SK-N-SH treated with all-trans-retinoic acid at 6 μM for 48 hours (cell line): ENCODE results near the gene CPSF4L.

Experiments
- ATAC-seq: fragments of 200-7000 bp; cut with Tn5 transposase; 3 replicates; pipeline ENCODE4 v1.9.1; 2020; ENCODE audit warnings: mild to moderate bottlenecking, moderate library complexity
- ARNTL ChIP-seq: fragments of 450-650 bp; formaldehyde crosslinking; IDR thresholded peaks from 2 replicates; pipeline ENCODE4 v1.5.0; 2020; ENCODE audit warnings: low read depth, mild to moderate bottlenecking, moderate library complexity, borderline replicate concordance
- BACH2 ChIP-seq: fragments of 250-450 bp; sonication (Bioruptor Pico); IDR thresholded peaks from 2 replicates; pipeline ENCODE4 v1.9.0; 2021; ENCODE audit warnings: mild to moderate bottlenecking, borderline replicate concordance
- CSDC2 ChIP-seq: fragments of 250-450 bp; sonication (Bioruptor Pico); IDR thresholded peaks from 2 replicates; pipeline ENCODE4 v1.5.0; 2020; ENCODE audit warnings: mild to moderate bottlenecking, moderate library complexity
- ESRRG ChIP-seq: fragments of 250-450 bp; sonication (Bioruptor Pico); IDR thresholded peaks from 2 replicates; pipeline ENCODE4 v1.6.1; 2021; ENCODE audit warnings: mild to moderate bottlenecking
- GLIS3 ChIP-seq: fragments of 250-450 bp; sonication (Bioruptor Pico); IDR thresholded peaks from 2 replicates; pipeline ENCODE4 v1.5.0; 2020; ENCODE audit warnings: mild to moderate bottlenecking, moderate library complexity
- ISL1 ChIP-seq: fragments of 250-450 bp; sonication (Bioruptor Pico); IDR thresholded peaks from 2 replicates; pipeline ENCODE4 v2.1.2; 2022; ENCODE audit warnings: mild to moderate bottlenecking, moderate library complexity
- OSR1 ChIP-seq: fragments of 250-450 bp; sonication (Bioruptor Pico); IDR thresholded peaks from 2 replicates; pipeline ENCODE4 v1.8.0; 2022; ENCODE audit warnings: moderate library complexity, mild to moderate bottlenecking, inconsistent platforms
- PPARA ChIP-seq: fragments of 250-450 bp; sonication (Bioruptor Pico); IDR thresholded peaks from 2 replicates; pipeline ENCODE4 v1.5.0; 2020; ENCODE audit warnings: mild to moderate bottlenecking, borderline replicate concordance
- RARB ChIP-seq: fragments of 250-450 bp; sonication (Bioruptor Pico); IDR thresholded peaks from 2 replicates; pipeline ENCODE4 v1.8.0; 2021; ENCODE audit warnings: mild to moderate bottlenecking, moderate library complexity
- SNAI2 ChIP-seq: fragments of 250-450 bp; sonication (Bioruptor Pico); IDR thresholded peaks from 2 replicates; pipeline ENCODE4 v1.5.0; 2020; ENCODE audit warnings: mild to moderate bottlenecking, moderate library complexity
- TCF4 ChIP-seq: fragments of 250-450 bp; sonication (Bioruptor Pico); IDR thresholded peaks from 2 replicates; pipeline ENCODE4 v1.8.0; 2021; ENCODE audit warnings: mild to moderate bottlenecking, moderate library complexity, borderline replicate concordance
- TOX ChIP-seq: fragments of 250-450 bp; sonication (Bioruptor Pico); IDR thresholded peaks from 2 replicates; pipeline ENCODE4 v1.8.0; 2021; ENCODE audit warnings: mild to moderate bottlenecking, moderate library complexity, borderline replicate concordance
- ZC3H10 ChIP-seq: fragments of 250-450 bp; sonication (Bioruptor Pico); IDR thresholded peaks from 2 replicates; pipeline ENCODE4 v1.5.1; 2021; ENCODE audit warnings: mild to moderate bottlenecking, moderate library complexity
- ZFP3 ChIP-seq: fragments of 250-450 bp; sonication (Bioruptor Pico); IDR thresholded peaks from 2 replicates; pipeline ENCODE4 v1.5.0; 2020; ENCODE audit warnings: mild to moderate bottlenecking, moderate library complexity
- ZFP30 ChIP-seq: fragments of 450-650 bp; formaldehyde crosslinking; IDR thresholded peaks from 2 replicates; pipeline ENCODE4 v1.5.0; 2022; ENCODE audit warnings: mild to moderate bottlenecking, moderate library complexity
- ZNF565 ChIP-seq: fragments of 450-650 bp; formaldehyde crosslinking; conservative IDR thresholded peaks from 2 replicates; pipeline ENCODE4 v1.5.0; 2020; ENCODE audit warnings: low read depth, mild to moderate bottlenecking, moderate library complexity
- ZNF70 ChIP-seq: fragments of 450-650 bp; formaldehyde crosslinking; IDR thresholded peaks from 2 replicates; pipeline ENCODE4 v1.5.0; 2020; ENCODE audit warnings: mild to moderate bottlenecking, moderate library complexity
- ZNF8 ChIP-seq: fragments of 450-650 bp; formaldehyde crosslinking; IDR thresholded peaks from 2 replicates; pipeline ENCODE4 v1.5.0; 2020; ENCODE audit warnings: mild to moderate bottlenecking, moderate library complexity
- TF ChIP-seq, protein P1 (sequence below): fragments of 250-450 bp; sonication (Bioruptor Pico); IDR thresholded peaks from 2 replicates; pipeline ENCODE4 v1.5.0; 2020; ENCODE audit warnings: mild to moderate bottlenecking, moderate library complexity
- TF ChIP-seq, protein P2 (sequence below): fragments of 250-450 bp; sonication (Bioruptor Pico); IDR thresholded peaks from 2 replicates; pipeline ENCODE4 v1.8.0; 2020; ENCODE audit warnings: mild to moderate bottlenecking, moderate library complexity, borderline replicate concordance
- TF ChIP-seq, protein P3 (sequence below): fragments of 250-450 bp; sonication (Bioruptor Pico); IDR thresholded peaks from 2 replicates; pipeline ENCODE4 v1.5.1; 2021; ENCODE audit warnings: mild to moderate bottlenecking, moderate library complexity
- TF ChIP-seq, protein P4 (sequence below): fragments of 250-450 bp; sonication (Bioruptor Pico); IDR thresholded peaks from 2 replicates; pipeline ENCODE4 v1.5.1; 2020; ENCODE audit warnings: low read depth, mild to moderate bottlenecking, moderate library complexity

Gene CPSF4L

DNA sequence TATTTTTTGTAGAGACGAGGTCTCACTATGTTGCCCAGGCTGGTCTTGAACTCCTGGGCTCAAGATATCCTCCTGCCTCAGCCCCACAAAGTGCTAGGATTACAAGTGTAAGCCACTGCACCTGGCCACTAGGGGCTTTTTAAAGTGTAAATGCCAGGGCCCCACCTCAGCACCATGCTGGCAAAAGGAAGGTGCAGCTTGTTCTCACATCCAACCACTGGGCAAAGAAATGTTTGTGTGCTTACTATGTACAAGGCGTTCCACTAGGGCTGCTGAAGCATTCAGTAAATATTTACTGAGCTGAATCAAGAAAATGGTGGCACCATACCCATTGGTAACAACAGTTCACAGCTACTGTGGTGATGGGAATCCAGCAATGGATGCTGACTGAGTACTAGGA, 46.2 kb downstream of the CPSF4L start:
- TF ChIP-seq, protein P1, sequence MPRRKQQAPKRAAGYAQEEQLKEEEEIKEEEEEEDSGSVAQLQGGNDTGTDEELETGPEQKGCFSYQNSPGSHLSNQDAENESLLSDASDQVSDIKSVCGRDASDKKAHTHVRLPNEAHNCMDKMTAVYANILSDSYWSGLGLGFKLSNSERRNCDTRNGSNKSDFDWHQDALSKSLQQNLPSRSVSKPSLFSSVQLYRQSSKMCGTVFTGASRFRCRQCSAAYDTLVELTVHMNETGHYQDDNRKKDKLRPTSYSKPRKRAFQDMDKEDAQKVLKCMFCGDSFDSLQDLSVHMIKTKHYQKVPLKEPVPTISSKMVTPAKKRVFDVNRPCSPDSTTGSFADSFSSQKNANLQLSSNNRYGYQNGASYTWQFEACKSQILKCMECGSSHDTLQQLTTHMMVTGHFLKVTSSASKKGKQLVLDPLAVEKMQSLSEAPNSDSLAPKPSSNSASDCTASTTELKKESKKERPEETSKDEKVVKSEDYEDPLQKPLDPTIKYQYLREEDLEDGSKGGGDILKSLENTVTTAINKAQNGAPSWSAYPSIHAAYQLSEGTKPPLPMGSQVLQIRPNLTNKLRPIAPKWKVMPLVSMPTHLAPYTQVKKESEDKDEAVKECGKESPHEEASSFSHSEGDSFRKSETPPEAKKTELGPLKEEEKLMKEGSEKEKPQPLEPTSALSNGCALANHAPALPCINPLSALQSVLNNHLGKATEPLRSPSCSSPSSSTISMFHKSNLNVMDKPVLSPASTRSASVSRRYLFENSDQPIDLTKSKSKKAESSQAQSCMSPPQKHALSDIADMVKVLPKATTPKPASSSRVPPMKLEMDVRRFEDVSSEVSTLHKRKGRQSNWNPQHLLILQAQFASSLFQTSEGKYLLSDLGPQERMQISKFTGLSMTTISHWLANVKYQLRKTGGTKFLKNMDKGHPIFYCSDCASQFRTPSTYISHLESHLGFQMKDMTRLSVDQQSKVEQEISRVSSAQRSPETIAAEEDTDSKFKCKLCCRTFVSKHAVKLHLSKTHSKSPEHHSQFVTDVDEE (CRISPR knock-in tag), result no peak
- TF ChIP-seq ESRRG (CRISPR knock-in tag) (no peak), PPARA (no peak), ISL1 (CRISPR knock-in tag) (no peak), ZNF70 (no peak), ZNF565 (CRISPR knock-in tag) (no peak), BACH2 (CRISPR knock-in tag) (no peak), CSDC2 (CRISPR knock-in tag) (no peak), ARNTL (CRISPR knock-in tag) (no peak), GLIS3 (CRISPR knock-in tag) (no peak), OSR1 (no peak), SNAI2 (CRISPR knock-in tag) (no peak), TCF4 (no peak), ZFP30 (CRISPR knock-in tag) (no peak), RARB (CRISPR knock-in tag) (no peak), ZC3H10 (CRISPR knock-in tag) (no peak)
- TF ChIP-seq, protein P2, sequence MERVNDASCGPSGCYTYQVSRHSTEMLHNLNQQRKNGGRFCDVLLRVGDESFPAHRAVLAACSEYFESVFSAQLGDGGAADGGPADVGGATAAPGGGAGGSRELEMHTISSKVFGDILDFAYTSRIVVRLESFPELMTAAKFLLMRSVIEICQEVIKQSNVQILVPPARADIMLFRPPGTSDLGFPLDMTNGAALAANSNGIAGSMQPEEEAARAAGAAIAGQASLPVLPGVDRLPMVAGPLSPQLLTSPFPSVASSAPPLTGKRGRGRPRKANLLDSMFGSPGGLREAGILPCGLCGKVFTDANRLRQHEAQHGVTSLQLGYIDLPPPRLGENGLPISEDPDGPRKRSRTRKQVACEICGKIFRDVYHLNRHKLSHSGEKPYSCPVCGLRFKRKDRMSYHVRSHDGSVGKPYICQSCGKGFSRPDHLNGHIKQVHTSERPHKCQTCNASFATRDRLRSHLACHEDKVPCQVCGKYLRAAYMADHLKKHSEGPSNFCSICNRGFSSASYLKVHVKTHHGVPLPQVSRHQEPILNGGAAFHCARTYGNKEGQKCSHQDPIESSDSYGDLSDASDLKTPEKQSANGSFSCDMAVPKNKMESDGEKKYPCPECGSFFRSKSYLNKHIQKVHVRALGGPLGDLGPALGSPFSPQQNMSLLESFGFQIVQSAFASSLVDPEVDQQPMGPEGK (CRISPR knock-in tag), result no peak
- TF ChIP-seq, protein P3, sequence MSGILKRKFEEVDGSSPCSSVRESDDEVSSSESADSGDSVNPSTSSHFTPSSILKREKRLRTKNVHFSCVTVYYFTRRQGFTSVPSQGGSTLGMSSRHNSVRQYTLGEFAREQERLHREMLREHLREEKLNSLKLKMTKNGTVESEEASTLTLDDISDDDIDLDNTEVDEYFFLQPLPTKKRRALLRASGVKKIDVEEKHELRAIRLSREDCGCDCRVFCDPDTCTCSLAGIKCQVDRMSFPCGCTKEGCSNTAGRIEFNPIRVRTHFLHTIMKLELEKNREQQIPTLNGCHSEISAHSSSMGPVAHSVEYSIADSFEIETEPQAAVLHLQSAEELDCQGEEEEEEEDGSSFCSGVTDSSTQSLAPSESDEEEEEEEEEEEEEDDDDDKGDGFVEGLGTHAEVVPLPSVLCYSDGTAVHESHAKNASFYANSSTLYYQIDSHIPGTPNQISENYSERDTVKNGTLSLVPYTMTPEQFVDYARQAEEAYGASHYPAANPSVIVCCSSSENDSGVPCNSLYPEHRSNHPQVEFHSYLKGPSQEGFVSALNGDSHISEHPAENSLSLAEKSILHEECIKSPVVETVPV, result no peak

DNA sequence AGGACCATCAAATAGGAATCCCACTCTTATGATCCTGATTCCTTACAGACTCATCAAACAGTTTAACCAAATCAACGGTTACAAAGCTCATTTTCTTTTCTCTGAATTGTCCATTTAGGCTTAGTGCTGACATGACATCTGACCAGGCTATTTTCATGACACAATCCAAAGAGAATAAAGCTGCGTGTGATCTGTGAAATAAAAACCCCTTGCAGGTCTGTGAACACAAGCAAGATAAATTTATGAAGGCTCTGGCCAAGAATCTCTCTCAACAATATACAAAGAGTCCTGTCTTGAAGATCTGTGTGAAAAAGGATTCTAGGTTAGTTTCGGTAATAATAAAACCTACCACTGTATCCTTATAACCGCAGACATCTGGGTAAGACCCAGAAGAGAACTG, 46.8 kb downstream of the CPSF4L start:
- ATAC-seq, result no peak
- TF ChIP-seq, protein P2 (CRISPR knock-in tag), result no peak
- TF ChIP-seq ZC3H10 (CRISPR knock-in tag) (no peak), GLIS3 (CRISPR knock-in tag) (no peak), BACH2 (CRISPR knock-in tag) (no peak), ZFP3 (no peak), ZNF70 (no peak), TOX (CRISPR knock-in tag) (no peak), ARNTL (CRISPR knock-in tag) (no peak), ZNF565 (CRISPR knock-in tag) (no peak)
- TF ChIP-seq, protein P4, sequence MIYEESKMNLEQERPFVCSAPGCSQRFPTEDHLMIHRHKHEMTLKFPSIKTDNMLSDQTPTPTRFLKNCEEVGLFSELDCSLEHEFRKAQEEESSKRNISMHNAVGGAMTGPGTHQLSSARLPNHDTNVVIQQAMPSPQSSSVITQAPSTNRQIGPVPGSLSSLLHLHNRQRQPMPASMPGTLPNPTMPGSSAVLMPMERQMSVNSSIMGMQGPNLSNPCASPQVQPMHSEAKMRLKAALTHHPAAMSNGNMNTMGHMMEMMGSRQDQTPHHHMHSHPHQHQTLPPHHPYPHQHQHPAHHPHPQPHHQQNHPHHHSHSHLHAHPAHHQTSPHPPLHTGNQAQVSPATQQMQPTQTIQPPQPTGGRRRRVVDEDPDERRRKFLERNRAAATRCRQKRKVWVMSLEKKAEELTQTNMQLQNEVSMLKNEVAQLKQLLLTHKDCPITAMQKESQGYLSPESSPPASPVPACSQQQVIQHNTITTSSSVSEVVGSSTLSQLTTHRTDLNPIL (CRISPR knock-in tag), result no peak
- TF ChIP-seq, all 23 proteins: peak for 0

More for the DNA sequence above, 46.2 kb downstream of the CPSF4L start:
- no peak for ATAC-seq

DNA sequence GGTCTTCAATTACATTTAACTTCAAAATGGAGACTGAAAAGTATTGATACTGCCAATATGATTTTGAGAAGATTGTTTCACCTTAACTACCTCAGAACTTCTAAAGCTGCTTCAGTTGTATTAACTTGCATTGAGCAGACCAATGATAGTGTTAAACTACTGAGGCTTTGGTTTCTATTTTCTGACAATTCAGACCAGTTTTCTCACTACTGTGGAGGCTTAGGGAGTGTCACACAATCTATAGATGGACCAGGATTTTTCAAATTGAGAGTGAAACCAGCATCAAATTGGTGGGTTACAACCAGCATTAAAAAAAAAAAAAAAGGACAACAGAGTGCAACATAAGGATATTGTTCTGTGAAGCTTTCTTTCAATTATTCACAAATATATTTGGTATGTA, 47.7 kb downstream of the CPSF4L start:
- no peak for ATAC-seq
- TF ChIP-seq PPARA, result no peak
- TF ChIP-seq GLIS3 (CRISPR knock-in tag), result no peak
- TF ChIP-seq, protein P4 (CRISPR knock-in tag), result no peak
- TF ChIP-seq, protein P2 (CRISPR knock-in tag), result no peak
- no peak for TF ChIP-seq ZNF565 (CRISPR knock-in tag)
- no peak for TF ChIP-seq ZFP30 (CRISPR knock-in tag)
- TF ChIP-seq ZC3H10 (CRISPR knock-in tag), result no peak
- TF ChIP-seq, protein P3, result no peak
- no peak for TF ChIP-seq ESRRG (CRISPR knock-in tag)
- no peak for TF ChIP-seq RARB (CRISPR knock-in tag)
- TF ChIP-seq ISL1 (CRISPR knock-in tag), result no peak
- TF ChIP-seq ZNF8 (CRISPR knock-in tag), result no peak
- TF ChIP-seq CSDC2 (CRISPR knock-in tag), result no peak
- no peak for TF ChIP-seq SNAI2 (CRISPR knock-in tag)
- no peak for TF ChIP-seq ZFP3
- no peak for TF ChIP-seq ZNF70
- no peak for TF ChIP-seq OSR1
